Coronary artery (tissue), 2 donors: ENCODE measurements around the gene NOL9.
A peak's percentile ranks its signal among the peaks of the same experiment; 100 is the strongest.

Source experiments
- DNase-seq: peaks from one replicate; pipeline ENCODE4 v3.0.0-alpha.2; 2017; ENCODE audit warnings: low spot score
- H3K27ac ChIP-seq, 2 donors: fragments of 200-600 bp; sonication (generic); one replicate each; pipeline ENCODE4 v1.5.1; 2016 to 2019
- H3K4me3 ChIP-seq: fragments of 200-600 bp; sonication (generic); 2 replicates; pipeline ENCODE4 v1.5.1; 2016; ENCODE audit warnings: mild to moderate bottlenecking, moderate library complexity
- CTCF ChIP-seq: fragments of 200-600 bp; sonication (generic); IDR thresholded peaks from one replicate; pipeline ENCODE4 v1.5.1; 2019; ENCODE audit warnings: antibody characterized with exemption

The NOL9 gene

GRCh38 chr1:6579374-6580118, 25.2 kb upstream of the NOL9 start, which contains the start of gene ZBTB48:
Gene ZBTB48 (plus strand): TSS chr1:6579994. CDS start chr1:6580610, 616 bp downstream.
- H3K4me3 ChIP-seq = peak within 1 kb of the TSS; percentile 96

GRCh38 chr1:6578624-6579373, 24.5 kb upstream of the NOL9 start:
- Histone ChIP-seq H3K27ac (peak overlapping the region; percentile 93 to 98), H3K4me3 (peak overlapping the region; percentile 96)
- no peak for DNase-seq

More at GRCh38 chr1:6579374-6580118, 25.2 kb upstream of the NOL9 start, which contains the start of gene ZBTB48:
- peak within 1 kb of the TSS; percentile 93 to 98 for H3K27ac ChIP-seq
- TF ChIP-seq CTCF = no peak
- DNase-seq = peak; percentile 99

GRCh38 chr1:6577831-6578525, 23.7 kb upstream of the NOL9 start:
- no peak for DNase-seq
- Histone ChIP-seq H3K27ac (no peak overlapping the region), H3K4me3 (no peak overlapping the region)
- TF ChIP-seq CTCF = no peak

More at GRCh38 chr1:6578624-6579373, 24.5 kb upstream of the NOL9 start:
- TF ChIP-seq CTCF = no peak

GRCh38 chr1:6574818-6575217, 20.5 kb upstream of the NOL9 start:
- DNase-seq = no peak
- no peak for TF ChIP-seq CTCF
- Histone ChIP-seq H3K4me3 (no peak overlapping the region), H3K27ac (no peak overlapping the region)

GRCh38 chr1:6574025-6574620, 19.8 kb upstream of the NOL9 start:
- Histone ChIP-seq H3K27ac (no peak overlapping the region), H3K4me3 (no peak overlapping the region)
- no peak for TF ChIP-seq CTCF
- no peak for DNase-seq

GRCh38 chr1:6572653-6573383, 18.5 kb upstream of the NOL9 start:
- no peak for TF ChIP-seq CTCF
- Histone ChIP-seq H3K27ac (no peak overlapping the region), H3K4me3 (no peak overlapping the region)
- DNase-seq = no peak
